MM.1S (cell line): ENCODE results near the gene CCDC80.

Experiments
- DNase-seq: peaks from one replicate; pipeline ENCODE4 v3.0.0-alpha.2; 2015
- H2AFZ ChIP-seq: fragments of 300-600 bp; sonication (generic); 2 replicates; pipeline ENCODE4 v1.6.0; 2016; ENCODE audit warnings: antibody characterized with exemption, low read length
- H3F3A ChIP-seq: fragments of 300-600 bp; sonication (generic); 2 replicates; pipeline ENCODE4 v1.6.1; 2016; ENCODE audit warnings: mild to moderate bottlenecking, antibody characterized with exemption, low read length, moderate library complexity, mixed read lengths; ENCODE audit not compliant: insufficient read depth
- H3K27ac ChIP-seq: fragments of 300-600 bp; sonication (generic); 2 replicates; pipeline ENCODE4 v1.5.1; 2016; ENCODE audit warnings: mild to moderate bottlenecking, low read length
- H3K27me3 ChIP-seq: fragments of 300-600 bp; sonication (generic); replicated peaks from 2 replicates; pipeline ENCODE4 v1.6.0; 2016; ENCODE audit warnings: low read length; ENCODE audit not compliant: insufficient read depth
- H3K36me3 ChIP-seq: fragments of 300-600 bp; sonication (generic); replicated peaks from 2 replicates; pipeline ENCODE4 v1.6.1; 2016; ENCODE audit warnings: mild to moderate bottlenecking, low read length, mixed read lengths; ENCODE audit not compliant: insufficient read depth
- H3K4me1 ChIP-seq: fragments of 300-600 bp; sonication (generic); 2 replicates; pipeline ENCODE4 v1.6.1; 2016; ENCODE audit warnings: low read length, mixed read lengths
- H3K4me2 ChIP-seq: fragments of 300-600 bp; sonication (generic); 2 replicates; pipeline ENCODE4 v1.6.0; 2016; ENCODE audit warnings: low read depth, low read length
- H3K4me3 ChIP-seq: fragments of 300-600 bp; sonication (generic); 2 replicates; pipeline ENCODE4 v1.5.1; 2016; ENCODE audit warnings: low read length, mixed read lengths
- H3K79me2 ChIP-seq: fragments of 300-600 bp; sonication (generic); 2 replicates; pipeline ENCODE4 v1.6.1; 2016; ENCODE audit warnings: mixed run types, low read length, mixed read lengths
- H3K9ac ChIP-seq: fragments of 300-600 bp; sonication (generic); 2 replicates; pipeline ENCODE4 v1.6.1; 2016; ENCODE audit warnings: low read length, mixed read lengths
- H3K9me2 ChIP-seq: fragments of 300-600 bp; sonication (generic); replicated peaks from 2 replicates; pipeline ENCODE4 v1.6.1; 2016; ENCODE audit warnings: mild to moderate bottlenecking, low read length, mixed read lengths; ENCODE audit not compliant: insufficient read depth
- H3K9me3 ChIP-seq: fragments of 300-600 bp; sonication (generic); replicated peaks from 2 replicates; pipeline ENCODE4 v1.6.1; 2016; ENCODE audit warnings: mild to moderate bottlenecking, low read length, mixed read lengths; ENCODE audit not compliant: insufficient read depth
- H4K20me1 ChIP-seq: fragments of 300-600 bp; sonication (generic); 2 replicates; pipeline ENCODE4 v1.6.1; 2016; ENCODE audit warnings: mild to moderate bottlenecking, low read length, moderate library complexity, mixed read lengths; ENCODE audit not compliant: insufficient read depth
- EZH2 ChIP-seq: fragments of 300-600 bp; sonication (generic); optimal IDR thresholded peaks from 2 replicates; pipeline ENCODE3; 2017; ENCODE audit warnings: low read depth, mild to moderate bottlenecking, antibody characterized with exemption, low read length, mixed read lengths
- EZH2phosphoT487 ChIP-seq: fragments of 300-600 bp; sonication (generic); IDR thresholded peaks from 2 replicates; pipeline ENCODE4 v1.6.1; 2018; ENCODE audit warnings: antibody characterized with exemption, low read length
- TF ChIP-seq, protein P1 (sequence below): fragments of 300-600 bp; sonication (generic); IDR thresholded peaks from 2 replicates; pipeline ENCODE4 v1.5.1; 2016; ENCODE audit warnings: antibody characterized with exemption, low read length, mixed read lengths

CCDC80 gene

DNA sequence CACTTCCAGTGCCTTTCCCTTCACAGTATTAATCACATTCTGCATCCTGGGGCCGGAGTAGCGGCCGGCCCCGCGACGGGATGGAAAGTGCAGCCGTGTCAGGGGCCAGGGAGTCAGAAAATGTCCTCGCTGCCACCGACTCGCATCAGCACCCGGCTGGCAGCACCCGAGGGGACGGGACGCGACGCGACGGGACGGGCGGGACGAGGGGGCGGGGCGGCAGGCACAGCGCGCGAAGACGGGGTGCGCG is 79.5 kb downstream of the CCDC80 start:
- Histone ChIP-seq H3K27ac (peak overlapping the region; percentile 83), H3F3A (peaks cover 17% of the 10 kb centered on the region), H4K20me1 (no peaks in the 10 kb centered on the region), H3K9ac (peak overlapping the region; percentile 89), H3K36me3 (no peaks in the 10 kb centered on the region; the same call in 1 of the 2 replicates), H3K4me2 (peak overlapping the region; percentile 77; the same call in 1 of the 2 replicates), H3K4me3 (peak overlapping the region; percentile 98), H2AFZ (peak overlapping the region; percentile 78), H3K9me3 (no peaks in the 10 kb centered on the region), H3K9me2 (no peaks in the 10 kb centered on the region), H3K27me3 (no peaks in the 10 kb centered on the region), H3K79me2 (peaks cover 55% of the 10 kb centered on the region), H3K4me1 (peaks cover 19% of the 10 kb centered on the region)
- no peak for DNase-seq
- TF ChIP-seq, protein P1, sequence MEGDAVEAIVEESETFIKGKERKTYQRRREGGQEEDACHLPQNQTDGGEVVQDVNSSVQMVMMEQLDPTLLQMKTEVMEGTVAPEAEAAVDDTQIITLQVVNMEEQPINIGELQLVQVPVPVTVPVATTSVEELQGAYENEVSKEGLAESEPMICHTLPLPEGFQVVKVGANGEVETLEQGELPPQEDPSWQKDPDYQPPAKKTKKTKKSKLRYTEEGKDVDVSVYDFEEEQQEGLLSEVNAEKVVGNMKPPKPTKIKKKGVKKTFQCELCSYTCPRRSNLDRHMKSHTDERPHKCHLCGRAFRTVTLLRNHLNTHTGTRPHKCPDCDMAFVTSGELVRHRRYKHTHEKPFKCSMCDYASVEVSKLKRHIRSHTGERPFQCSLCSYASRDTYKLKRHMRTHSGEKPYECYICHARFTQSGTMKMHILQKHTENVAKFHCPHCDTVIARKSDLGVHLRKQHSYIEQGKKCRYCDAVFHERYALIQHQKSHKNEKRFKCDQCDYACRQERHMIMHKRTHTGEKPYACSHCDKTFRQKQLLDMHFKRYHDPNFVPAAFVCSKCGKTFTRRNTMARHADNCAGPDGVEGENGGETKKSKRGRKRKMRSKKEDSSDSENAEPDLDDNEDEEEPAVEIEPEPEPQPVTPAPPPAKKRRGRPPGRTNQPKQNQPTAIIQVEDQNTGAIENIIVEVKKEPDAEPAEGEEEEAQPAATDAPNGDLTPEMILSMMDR = no peak
- TF ChIP-seq EZH2phosphoT487 (no peak), EZH2 (no peak)

DNA sequence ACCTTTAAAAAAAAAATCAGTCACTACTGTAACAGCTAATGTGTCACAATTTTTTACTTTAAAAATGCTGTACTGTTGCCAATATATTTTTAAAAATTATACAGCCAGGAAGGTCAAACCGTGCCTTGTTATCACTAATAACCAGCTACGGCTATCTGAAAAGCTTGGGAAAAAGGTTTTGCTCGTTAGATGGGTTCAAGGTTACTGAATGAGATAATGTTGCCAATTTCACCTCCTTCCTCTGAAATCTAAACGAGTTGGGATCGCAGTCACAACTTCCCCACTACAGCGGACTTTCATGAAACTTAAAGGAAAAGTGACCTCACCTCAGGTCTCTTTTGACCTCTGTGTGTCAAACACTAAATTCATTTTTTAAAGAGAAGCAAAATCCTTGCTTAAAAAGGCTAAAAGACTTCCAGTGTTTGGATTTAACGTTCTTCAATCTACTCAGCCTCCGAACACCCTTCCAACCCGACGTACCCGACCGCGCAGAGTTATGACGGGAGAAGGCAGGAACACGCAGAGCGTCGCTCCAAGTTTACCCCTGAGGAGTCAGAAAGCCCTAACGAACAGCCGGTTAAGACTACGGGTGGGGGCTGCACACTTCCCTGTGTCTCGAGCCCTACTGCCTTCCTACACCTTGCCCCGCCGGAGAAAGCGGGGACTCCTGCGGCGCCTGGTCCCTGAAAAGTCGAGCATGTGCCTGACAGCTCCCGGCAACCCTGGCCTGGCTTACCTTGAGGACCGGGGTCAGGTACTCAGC is 80.0 kb downstream of the CCDC80 start:
- H2AFZ ChIP-seq = peak overlapping the region; percentile 78
- H3K9me2 ChIP-seq = no peaks in the 10 kb centered on the region
- peak overlapping the region; percentile 77 for H3K4me2 ChIP-seq
- no peaks in the 10 kb centered on the region; the same call in 1 of the 2 replicates for H3K36me3 ChIP-seq
- peaks cover 17% of the 10 kb centered on the region for H3F3A ChIP-seq
- DNase-seq = peak; percentile 72
- peak overlapping the region; percentile 89 for H3K9ac ChIP-seq
- no peak for TF ChIP-seq EZH2phosphoT487
- TF ChIP-seq EZH2 = no peak
- TF ChIP-seq, protein P1 = no peak
- peak overlapping the region; percentile 98 for H3K4me3 ChIP-seq
- H3K27ac ChIP-seq = peak overlapping the region; percentile 83
- no peaks in the 10 kb centered on the region for H3K27me3 ChIP-seq
- peaks cover 19% of the 10 kb centered on the region for H3K4me1 ChIP-seq
- H4K20me1 ChIP-seq = no peaks in the 10 kb centered on the region
- H3K9me3 ChIP-seq = no peaks in the 10 kb centered on the region
- peaks cover 57% of the 10 kb centered on the region for H3K79me2 ChIP-seq

DNA sequence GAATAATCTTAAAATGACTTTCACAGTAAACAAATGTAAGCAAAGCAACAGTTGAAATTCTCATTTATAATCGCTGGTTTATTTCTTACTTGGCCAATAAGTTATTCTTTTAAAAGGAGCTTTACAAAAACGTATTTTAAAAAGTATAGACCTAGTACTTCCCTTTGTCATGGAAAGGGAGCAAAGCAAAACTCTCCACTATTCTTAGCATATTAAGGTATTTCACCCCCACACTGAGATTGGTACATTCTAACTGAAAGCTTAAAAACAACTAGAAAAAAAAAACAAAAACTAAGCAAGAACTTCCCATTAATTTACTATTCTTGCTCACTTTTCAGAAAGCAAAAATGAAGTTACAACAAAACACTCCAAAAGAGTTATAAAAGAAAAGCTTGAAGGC is 80.6 kb downstream of the CCDC80 start:
- Histone ChIP-seq H2AFZ (0 out of 2 replicates have a peak overlapping the region, but pooled peaks have one; percentile 78), H3K27me3 (no peaks in the 10 kb centered on the region), H3F3A (peaks cover 17% of the 10 kb centered on the region), H3K27ac (peak overlapping the region; percentile 83; the same call in 1 of the 2 replicates), H3K9me2 (no peaks in the 10 kb centered on the region), H3K4me3 (peak overlapping the region; percentile 98), H3K36me3 (no peaks in the 10 kb centered on the region; the same call in 1 of the 2 replicates), H3K9me3 (no peaks in the 10 kb centered on the region), H4K20me1 (0 out of 2 replicates have a peak, but pooled peaks cover 3% of the 10 kb centered on the region), H3K79me2 (peaks cover 63% of the 10 kb centered on the region), H3K4me1 (peaks cover 19% of the 10 kb centered on the region), H3K4me2 (peak overlapping the region; percentile 77), H3K9ac (peak overlapping the region; percentile 89)
- TF ChIP-seq, protein P1 = no peak
- DNase-seq = no peak
